GM15510 (cell line): ENCODE measurements around the gene ATP2A1.

Source experiments
- POLR2A ChIP-seq: IDR thresholded peaks from 3 replicates; pipeline ENCODE4 v1.6.1; 2011; ENCODE audit warnings: borderline replicate concordance; ENCODE audit not compliant: insufficient read length; ENCODE audit errors: extremely low read depth

ATP2A1 gene

GRCh38 chr16:28932339-28933141, 54.3 kb downstream of the ATP2A1 start:
- TF ChIP-seq POLR2A = no peak

GRCh38 chr16:28933171-28933570, 54.9 kb downstream of the ATP2A1 start:
- no peak for TF ChIP-seq POLR2A

- no peak for TF ChIP-seq POLR2A
These were observed 57.1 kb downstream of the ATP2A1 start for GRCh38 chr16:28935346-28935745.

GRCh38 chr16:28935924-28936783, 57.9 kb downstream of the ATP2A1 start:
- peak; percentile 9 for TF ChIP-seq POLR2A

- TF ChIP-seq POLR2A = no peak
These were observed 58.5 kb downstream of the ATP2A1 start for GRCh38 chr16:28936784-28937155.

- no peak for TF ChIP-seq POLR2A
These were observed 59.1 kb downstream of the ATP2A1 start for GRCh38 chr16:28937222-28937876.

- no peak for TF ChIP-seq POLR2A
These were observed 60.4 kb downstream of the ATP2A1 start for GRCh38 chr16:28938721-28939120.

GRCh38 chr16:28943281-28943680, 65.0 kb downstream of the ATP2A1 start:
- no peak for TF ChIP-seq POLR2A

GRCh38 chr16:28946681-28947080, 68.4 kb downstream of the ATP2A1 start:
- no peak for TF ChIP-seq POLR2A

- TF ChIP-seq POLR2A = peak; percentile 86
These were observed 72.5 kb downstream of the ATP2A1 start, which contains the start of gene NFATC2IP for GRCh38 chr16:28950648-28951409. Gene NFATC2IP (plus strand): TSS chr16:28950937. CDS start chr16:28951012, 75 bp downstream.

GRCh38 chr16:28951410-28951943, 73.2 kb downstream of the ATP2A1 start:
- no peak for TF ChIP-seq POLR2A
